Vagina (tissue), 2 donors: ENCODE data around the gene FRS3.

Source experiments
- POLR2A ChIP-seq, 2 donors: fragments of 450-650 bp; IDR thresholded peaks; one replicate each; pipeline ENCODE4 v1.6.1; 2017; ENCODE audit warnings: antibody characterized with exemption in 2 of 2, mild to moderate bottlenecking in 2 of 2, moderate library complexity in 2 of 2
- TF ChIP-seq, protein P1 (sequence below), 3 experiments: fragments of 450-650 bp in 2 of 3; fragments of 200-600 bp in 1 of 3; sonication (generic) in 1 of 3; IDR thresholded peaks; one replicate each; pipeline ENCODE4 v1.5.1; 2017 to 2019; ENCODE audit warnings: antibody characterized with exemption in 3 of 3, mild to moderate bottlenecking in 2 of 3, moderate library complexity in 2 of 3

DNA sequence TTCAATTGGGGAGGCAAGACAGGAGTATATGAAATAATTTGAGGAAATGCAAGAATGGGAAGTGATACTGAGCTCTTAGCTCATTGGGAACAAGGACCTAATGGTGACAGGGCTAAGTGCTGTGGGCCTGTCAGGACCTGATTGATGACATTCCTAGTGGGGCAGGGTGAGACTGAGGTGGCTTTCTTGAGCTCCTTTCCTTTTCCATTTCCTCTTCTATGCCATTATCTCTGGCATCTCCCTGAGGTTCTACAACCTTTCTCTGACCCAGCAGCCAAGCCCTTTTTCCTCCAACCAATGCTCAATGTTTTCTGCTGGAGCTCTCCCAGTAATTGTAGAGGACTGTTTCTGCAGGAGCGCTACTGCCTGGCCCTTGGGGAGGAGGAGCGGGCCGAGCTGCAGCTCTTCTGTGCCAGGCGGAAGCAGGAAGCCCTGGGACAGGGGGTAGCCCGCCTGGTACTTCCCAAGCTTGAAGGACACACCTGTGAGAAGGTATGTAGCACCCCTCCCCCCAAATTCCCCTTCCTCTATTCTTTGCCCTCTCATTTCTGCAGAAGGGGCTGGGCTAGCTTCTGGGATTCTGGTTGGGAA is 5.0 kb upstream of the FRS3 start:
- TF ChIP-seq POLR2A (IDR thresholded peaks at IDR 0.05): no peak
- TF ChIP-seq, protein P1, sequence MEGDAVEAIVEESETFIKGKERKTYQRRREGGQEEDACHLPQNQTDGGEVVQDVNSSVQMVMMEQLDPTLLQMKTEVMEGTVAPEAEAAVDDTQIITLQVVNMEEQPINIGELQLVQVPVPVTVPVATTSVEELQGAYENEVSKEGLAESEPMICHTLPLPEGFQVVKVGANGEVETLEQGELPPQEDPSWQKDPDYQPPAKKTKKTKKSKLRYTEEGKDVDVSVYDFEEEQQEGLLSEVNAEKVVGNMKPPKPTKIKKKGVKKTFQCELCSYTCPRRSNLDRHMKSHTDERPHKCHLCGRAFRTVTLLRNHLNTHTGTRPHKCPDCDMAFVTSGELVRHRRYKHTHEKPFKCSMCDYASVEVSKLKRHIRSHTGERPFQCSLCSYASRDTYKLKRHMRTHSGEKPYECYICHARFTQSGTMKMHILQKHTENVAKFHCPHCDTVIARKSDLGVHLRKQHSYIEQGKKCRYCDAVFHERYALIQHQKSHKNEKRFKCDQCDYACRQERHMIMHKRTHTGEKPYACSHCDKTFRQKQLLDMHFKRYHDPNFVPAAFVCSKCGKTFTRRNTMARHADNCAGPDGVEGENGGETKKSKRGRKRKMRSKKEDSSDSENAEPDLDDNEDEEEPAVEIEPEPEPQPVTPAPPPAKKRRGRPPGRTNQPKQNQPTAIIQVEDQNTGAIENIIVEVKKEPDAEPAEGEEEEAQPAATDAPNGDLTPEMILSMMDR (IDR thresholded peaks at IDR 0.05): no peak
